ENCODE results near the gene PTPRN2.

- TF ChIP-seq CTCF (conservative IDR thresholded peaks at IDR 0.05; ENCODE audit: low read length) = no peak
- TF ChIP-seq EZH2phosphoT487 (IDR thresholded peaks at IDR 0.05; ENCODE audit: borderline replicate concordance, low read depth, low read length) = no peak
Measured at GRCh38 chr7:157734676-157735640, 852.7 kb downstream of the PTPRN2 start.

Data from OCI-LY7 (cell line).